OCI-LY1 (cell line): ENCODE measurements around the gene CDKL5.

Source experiments
- H2AFZ ChIP-seq: fragments of 200-600 bp; sonication (generic), shearing (Covaris generic); 2 replicates; pipeline ENCODE4 v1.6.0; 2014; ENCODE audit warnings: antibody characterized with exemption, mild to moderate bottlenecking, low read length
- H3F3A ChIP-seq: fragments of 200-600 bp; sonication (generic), shearing (Covaris generic); 2 replicates; pipeline ENCODE4 v1.6.0; 2014; ENCODE audit warnings: mild to moderate bottlenecking, antibody characterized with exemption, low read length, moderate library complexity; ENCODE audit not compliant: insufficient read depth
- H3K27ac ChIP-seq: fragments of 200-600 bp; sonication (generic); 2 replicates; pipeline ENCODE4 v1.5.1; 2014; ENCODE audit warnings: low read length, mixed run types, mild to moderate bottlenecking, low read depth; ENCODE audit not compliant: poor library complexity, severe bottlenecking
- H3K27me3 ChIP-seq: fragments of 200-600 bp; sonication (generic); 2 replicates; pipeline ENCODE4 v1.6.0; 2014; ENCODE audit warnings: antibody characterized with exemption, mild to moderate bottlenecking, low read length, moderate library complexity; ENCODE audit not compliant: insufficient read depth
- H3K36me3 ChIP-seq: fragments of 200-600 bp; sonication (generic); 2 replicates; pipeline ENCODE4 v1.6.1; 2014; ENCODE audit warnings: mild to moderate bottlenecking, antibody characterized with exemption, low read length, moderate library complexity, mixed read lengths; ENCODE audit not compliant: insufficient read depth
- H3K4me1 ChIP-seq: fragments of 200-600 bp; sonication (generic); 2 replicates; pipeline ENCODE4 v1.5.1; 2014; ENCODE audit warnings: mild to moderate bottlenecking, low read length, moderate library complexity; ENCODE audit not compliant: insufficient read depth, severe bottlenecking
- H3K4me2 ChIP-seq: fragments of 200-600 bp; sonication (generic), shearing (Covaris generic); 2 replicates; pipeline ENCODE4 v1.6.1; 2014; ENCODE audit warnings: low read length
- H3K4me3 ChIP-seq: fragments of 200-600 bp; sonication (generic); 2 replicates; pipeline ENCODE4 v1.5.1; 2014; ENCODE audit warnings: low read length, low read depth, mild to moderate bottlenecking, mixed read lengths; ENCODE audit not compliant: poor library complexity, severe bottlenecking
- H3K79me2 ChIP-seq: fragments of 200-600 bp; shearing (Covaris generic); 2 replicates; pipeline ENCODE4 v1.6.1; 2016; ENCODE audit warnings: mixed run types, low read length, mixed read lengths; ENCODE audit not compliant: insufficient read depth
- H3K9ac ChIP-seq: fragments of 200-600 bp; sonication (generic), shearing (Covaris generic); 2 replicates; pipeline ENCODE4 v1.6.1; 2014; ENCODE audit warnings: mild to moderate bottlenecking, low read length, mixed read lengths
- H3K9me2 ChIP-seq: fragments of 200-600 bp; sonication (generic), shearing (Covaris generic); 2 replicates; pipeline ENCODE4 v1.6.1; 2014; ENCODE audit warnings: low read depth, mild to moderate bottlenecking, low read length, mixed read lengths
- H3K9me3 ChIP-seq: fragments of 200-600 bp; shearing (Covaris generic); 2 replicates; pipeline ENCODE4 v1.6.1; 2014; ENCODE audit warnings: low read length, mixed read lengths
- H4K20me1 ChIP-seq: fragments of 200-600 bp; sonication (generic), shearing (Covaris generic); 2 replicates; pipeline ENCODE4 v1.6.0; 2016; ENCODE audit warnings: mild to moderate bottlenecking, low read length; ENCODE audit not compliant: insufficient read depth
- EZH2 ChIP-seq: fragments of 200-600 bp; sonication (generic), shearing (Covaris generic); IDR thresholded peaks from 2 replicates; pipeline ENCODE4 v1.8.0; 2017; ENCODE audit warnings: borderline replicate concordance, mixed run types, mild to moderate bottlenecking, antibody characterized with exemption, low read length, moderate library complexity, mixed read lengths
- TF ChIP-seq, protein P1 (sequence below): fragments of 200-600 bp; sonication (generic), shearing (Covaris generic); IDR thresholded peaks from 2 replicates; pipeline ENCODE4 v1.5.1; 2017; ENCODE audit warnings: mild to moderate bottlenecking, antibody characterized with exemption, low read length, moderate library complexity, mixed read lengths

Gene CDKL5

DNA sequence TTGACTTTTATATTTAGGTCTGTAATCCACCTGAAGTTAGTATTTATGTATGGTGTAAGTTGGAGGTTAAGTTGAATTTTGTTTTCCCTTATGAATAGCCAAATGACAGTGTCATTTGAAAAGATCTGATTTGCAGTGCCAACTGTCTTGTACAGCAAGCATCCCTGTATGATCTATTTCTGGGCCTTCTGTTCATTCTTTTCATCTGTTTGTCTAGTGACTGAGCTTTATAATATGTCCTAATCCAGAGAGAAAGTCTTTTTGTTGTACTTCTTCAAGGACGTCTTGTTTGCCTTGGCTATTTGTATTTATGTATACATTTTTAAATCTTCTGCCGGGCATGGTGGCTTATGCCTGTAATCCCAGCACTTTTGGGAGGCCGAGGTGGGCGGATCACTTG, 39.6 kb downstream of the CDKL5 start:
- H3K4me2 ChIP-seq = no peak overlapping the region
- H3K9ac ChIP-seq = no peak overlapping the region
- H3K9me3 ChIP-seq = no peaks in the 10 kb centered on the region
- no peaks in the 10 kb centered on the region for H3F3A ChIP-seq
- H2AFZ ChIP-seq = no peak overlapping the region
- H4K20me1 ChIP-seq = no peaks in the 10 kb centered on the region
- H3K79me2 ChIP-seq = no peaks in the 10 kb centered on the region
- TF ChIP-seq EZH2 = no peak
- TF ChIP-seq, protein P1, sequence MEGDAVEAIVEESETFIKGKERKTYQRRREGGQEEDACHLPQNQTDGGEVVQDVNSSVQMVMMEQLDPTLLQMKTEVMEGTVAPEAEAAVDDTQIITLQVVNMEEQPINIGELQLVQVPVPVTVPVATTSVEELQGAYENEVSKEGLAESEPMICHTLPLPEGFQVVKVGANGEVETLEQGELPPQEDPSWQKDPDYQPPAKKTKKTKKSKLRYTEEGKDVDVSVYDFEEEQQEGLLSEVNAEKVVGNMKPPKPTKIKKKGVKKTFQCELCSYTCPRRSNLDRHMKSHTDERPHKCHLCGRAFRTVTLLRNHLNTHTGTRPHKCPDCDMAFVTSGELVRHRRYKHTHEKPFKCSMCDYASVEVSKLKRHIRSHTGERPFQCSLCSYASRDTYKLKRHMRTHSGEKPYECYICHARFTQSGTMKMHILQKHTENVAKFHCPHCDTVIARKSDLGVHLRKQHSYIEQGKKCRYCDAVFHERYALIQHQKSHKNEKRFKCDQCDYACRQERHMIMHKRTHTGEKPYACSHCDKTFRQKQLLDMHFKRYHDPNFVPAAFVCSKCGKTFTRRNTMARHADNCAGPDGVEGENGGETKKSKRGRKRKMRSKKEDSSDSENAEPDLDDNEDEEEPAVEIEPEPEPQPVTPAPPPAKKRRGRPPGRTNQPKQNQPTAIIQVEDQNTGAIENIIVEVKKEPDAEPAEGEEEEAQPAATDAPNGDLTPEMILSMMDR = no peak
- no peaks in the 10 kb centered on the region for H3K36me3 ChIP-seq
- H3K4me1 ChIP-seq = no peaks in the 10 kb centered on the region
- no peak overlapping the region for H3K4me3 ChIP-seq
- H3K9me2 ChIP-seq = no peaks in the 10 kb centered on the region
- no peaks in the 10 kb centered on the region for H3K27me3 ChIP-seq
- H3K27ac ChIP-seq = no peak overlapping the region

DNA sequence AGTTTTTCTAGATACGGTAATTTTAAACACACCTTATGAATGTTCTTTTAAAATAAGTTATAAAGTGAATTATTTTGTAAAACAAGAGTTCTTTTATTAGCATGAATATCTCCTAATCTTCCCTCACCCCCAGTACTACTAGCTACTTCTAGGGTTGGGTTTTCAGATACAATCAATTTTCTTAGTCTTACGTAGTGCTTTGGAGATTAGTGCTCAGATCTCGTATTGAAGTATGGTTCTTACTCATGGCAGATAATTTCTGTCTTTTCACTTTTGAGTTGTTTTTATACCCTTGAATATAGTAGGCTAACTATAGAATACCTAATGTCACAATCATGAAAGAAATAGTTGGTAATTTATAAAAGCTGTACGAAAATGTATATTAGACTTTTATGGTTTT, 43.2 kb downstream of the CDKL5 start:
- Histone ChIP-seq H3K9me3 (no peaks in the 10 kb centered on the region), H3K4me3 (no peak overlapping the region), H2AFZ (no peak overlapping the region), H3K9ac (no peak overlapping the region), H3K79me2 (no peaks in the 10 kb centered on the region), H4K20me1 (no peaks in the 10 kb centered on the region), H3K9me2 (no peaks in the 10 kb centered on the region), H3K27me3 (no peaks in the 10 kb centered on the region), H3K27ac (no peak overlapping the region), H3F3A (no peaks in the 10 kb centered on the region), H3K36me3 (no peaks in the 10 kb centered on the region), H3K4me1 (no peaks in the 10 kb centered on the region), H3K4me2 (no peak overlapping the region)
- TF ChIP-seq, protein P1 = no peak

DNA sequence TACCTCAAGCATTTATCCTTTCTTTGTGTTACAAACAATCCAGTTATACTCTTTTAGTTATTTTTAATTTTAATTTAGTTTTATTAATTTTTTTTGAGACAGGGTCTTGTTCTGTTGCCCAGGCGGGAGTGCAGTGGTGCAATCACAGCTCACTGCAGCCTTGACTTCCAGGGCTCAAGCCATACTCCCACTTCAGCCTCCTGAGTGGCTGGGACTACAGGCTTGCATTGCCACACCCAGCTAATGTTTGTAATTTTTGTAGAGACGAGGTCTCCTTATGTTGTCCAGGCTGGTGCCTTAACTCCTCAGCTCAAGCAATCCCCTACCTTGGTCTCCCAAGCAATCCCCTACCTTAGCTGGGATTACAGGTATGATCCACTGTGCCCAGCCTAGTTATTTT, 45.9 kb downstream of the CDKL5 start:
- no peak overlapping the region for H2AFZ ChIP-seq
- H3K27ac ChIP-seq = no peak overlapping the region
- H3K4me3 ChIP-seq = no peak overlapping the region
- H4K20me1 ChIP-seq = no peaks in the 10 kb centered on the region
- H3F3A ChIP-seq = no peaks in the 10 kb centered on the region
- no peaks in the 10 kb centered on the region for H3K9me2 ChIP-seq
- H3K4me2 ChIP-seq = no peak overlapping the region
- H3K36me3 ChIP-seq = no peaks in the 10 kb centered on the region
- no peak overlapping the region for H3K9ac ChIP-seq
- no peaks in the 10 kb centered on the region for H3K79me2 ChIP-seq
- TF ChIP-seq EZH2 = no peak
- TF ChIP-seq, protein P1 = no peak
- H3K4me1 ChIP-seq = no peaks in the 10 kb centered on the region
- no peaks in the 10 kb centered on the region for H3K9me3 ChIP-seq
- no peaks in the 10 kb centered on the region for H3K27me3 ChIP-seq
